SK-N-SH treated with all-trans-retinoic acid at 6 μM for 48 hours (cell line): ENCODE data around the gene KIZ.

Source experiments
- ARNTL ChIP-seq: fragments of 450-650 bp; formaldehyde crosslinking; IDR thresholded peaks from 2 replicates; pipeline ENCODE4 v1.5.0; 2020; ENCODE audit warnings: low read depth, mild to moderate bottlenecking, moderate library complexity, borderline replicate concordance
- CREB5 ChIP-seq: fragments of 250-450 bp; sonication (Bioruptor Pico); IDR thresholded peaks from 2 replicates; pipeline ENCODE4 v1.5.1; 2020; ENCODE audit warnings: low read depth, mild to moderate bottlenecking, moderate library complexity
- GLIS3 ChIP-seq: fragments of 250-450 bp; sonication (Bioruptor Pico); IDR thresholded peaks from 2 replicates; pipeline ENCODE4 v1.5.0; 2020; ENCODE audit warnings: mild to moderate bottlenecking, moderate library complexity
- ISL1 ChIP-seq: fragments of 250-450 bp; sonication (Bioruptor Pico); IDR thresholded peaks from 2 replicates; pipeline ENCODE4 v2.1.2; 2022; ENCODE audit warnings: mild to moderate bottlenecking, moderate library complexity
- OSR1 ChIP-seq: fragments of 250-450 bp; sonication (Bioruptor Pico); IDR thresholded peaks from 2 replicates; pipeline ENCODE4 v1.8.0; 2022; ENCODE audit warnings: moderate library complexity, mild to moderate bottlenecking, inconsistent platforms
- PATZ1 ChIP-seq: fragments of 250-450 bp; sonication (Bioruptor Pico); IDR thresholded peaks from 2 replicates; pipeline ENCODE4 v1.8.0; 2020; ENCODE audit warnings: mild to moderate bottlenecking, moderate library complexity, borderline replicate concordance
- RARB ChIP-seq: fragments of 250-450 bp; sonication (Bioruptor Pico); IDR thresholded peaks from 2 replicates; pipeline ENCODE4 v1.8.0; 2021; ENCODE audit warnings: mild to moderate bottlenecking, moderate library complexity
- SNAI2 ChIP-seq: fragments of 250-450 bp; sonication (Bioruptor Pico); IDR thresholded peaks from 2 replicates; pipeline ENCODE4 v1.5.0; 2020; ENCODE audit warnings: mild to moderate bottlenecking, moderate library complexity
- TCF4 ChIP-seq: fragments of 250-450 bp; sonication (Bioruptor Pico); IDR thresholded peaks from 2 replicates; pipeline ENCODE4 v1.8.0; 2021; ENCODE audit warnings: mild to moderate bottlenecking, moderate library complexity, borderline replicate concordance
- TOX ChIP-seq: fragments of 250-450 bp; sonication (Bioruptor Pico); IDR thresholded peaks from 2 replicates; pipeline ENCODE4 v1.8.0; 2021; ENCODE audit warnings: mild to moderate bottlenecking, moderate library complexity, borderline replicate concordance
- ZC3H10 ChIP-seq: fragments of 250-450 bp; sonication (Bioruptor Pico); IDR thresholded peaks from 2 replicates; pipeline ENCODE4 v1.5.1; 2021; ENCODE audit warnings: mild to moderate bottlenecking, moderate library complexity
- ZFP3 ChIP-seq: fragments of 250-450 bp; sonication (Bioruptor Pico); IDR thresholded peaks from 2 replicates; pipeline ENCODE4 v1.5.0; 2020; ENCODE audit warnings: mild to moderate bottlenecking, moderate library complexity
- ZFP30 ChIP-seq: fragments of 450-650 bp; formaldehyde crosslinking; IDR thresholded peaks from 2 replicates; pipeline ENCODE4 v1.5.0; 2022; ENCODE audit warnings: mild to moderate bottlenecking, moderate library complexity

GRCh38 chr20:21258411-21258810 lies 132.5 kb downstream of the KIZ start:
- TF ChIP-seq RARB (CRISPR knock-in tag) (no peak), TCF4 (CRISPR knock-in tag) (no peak), ZFP3 (CRISPR knock-in tag) (no peak), GLIS3 (CRISPR knock-in tag) (no peak), TOX (CRISPR knock-in tag) (no peak), ZFP30 (CRISPR knock-in tag) (no peak), ISL1 (CRISPR knock-in tag) (no peak), CREB5 (CRISPR knock-in tag) (no peak), PATZ1 (CRISPR knock-in tag) (no peak), ZC3H10 (CRISPR knock-in tag) (no peak), OSR1 (CRISPR knock-in tag) (no peak), SNAI2 (no peak), ARNTL (CRISPR knock-in tag) (no peak)
